GM23338 (cell line): ENCODE measurements around the gene PKNOX2.

ENCODE experiments used
- CREB1 ChIP-seq: fragments of 250-450 bp; sonication (Bioruptor Pico); IDR thresholded peaks from 2 replicates; pipeline ENCODE4 v1.5.0; 2020; ENCODE audit warnings: low read depth, mild to moderate bottlenecking, moderate library complexity
- CTCF ChIP-seq, 2 experiments: fragments of 200-600 bp in 1 of 2; sonication (generic) in 1 of 2; conservative IDR thresholded peaks; 2 replicates each; pipeline versions ENCODE4 v1.5.1 to v1.6.1; 2016 to 2017; ENCODE audit warnings: antibody characterized with exemption in 2 of 2, low read depth in 2 of 2, mild to moderate bottlenecking in 2 of 2, moderate library complexity in 1 of 2
- EZH2 ChIP-seq: fragments of 200-600 bp; sonication (generic); IDR thresholded peaks from one replicate; pipeline ENCODE4 v1.8.0; 2017; ENCODE audit warnings: antibody characterized with exemption, mild to moderate bottlenecking, low read depth; ENCODE audit not compliant: unreplicated experiment
- JUNB ChIP-seq: IDR thresholded peaks from one replicate; pipeline ENCODE4 v1.6.1; 2016; ENCODE audit warnings: antibody characterized with exemption; ENCODE audit not compliant: unreplicated experiment
- NANOG ChIP-seq: IDR thresholded peaks from 2 replicates; pipeline ENCODE4 v1.6.1; 2016; ENCODE audit warnings: antibody characterized with exemption, borderline replicate concordance
- POLR2AphosphoS5 ChIP-seq: IDR thresholded peaks from 2 replicates; pipeline ENCODE4 v1.6.1; 2016; ENCODE audit warnings: antibody characterized with exemption, low read depth
- REST ChIP-seq: IDR thresholded peaks from one replicate; pipeline ENCODE4 v1.6.1; 2018; ENCODE audit warnings: antibody characterized with exemption; ENCODE audit not compliant: unreplicated experiment
- STAT1 ChIP-seq: IDR thresholded peaks from one replicate; pipeline ENCODE4 v1.6.1; 2016; ENCODE audit warnings: antibody characterized with exemption; ENCODE audit not compliant: unreplicated experiment
- ZNF114 ChIP-seq: fragments of 250-450 bp; sonication (Bioruptor Pico); IDR thresholded peaks from 2 replicates; pipeline ENCODE4 v1.5.0; 2020; ENCODE audit warnings: mild to moderate bottlenecking, moderate library complexity
- ZNF331 ChIP-seq: fragments of 250-450 bp; sonication (Bioruptor Pico); IDR thresholded peaks from 2 replicates; pipeline ENCODE4 v1.5.0; 2020; ENCODE audit warnings: low read depth, mild to moderate bottlenecking, moderate library complexity

- TF ChIP-seq POLR2AphosphoS5 (peak; percentile 60; the same call in 1 of the 2 replicates), CTCF (conservative IDR thresholded peaks at IDR 0.05; ENCODE audit: low read depth in 2 of 2) (no peak), REST (no peak), NANOG (no peak), EZH2 (peak; percentile 16), ZNF331 (no peak), STAT1 (no peak), JUNB (no peak), CREB1 (CRISPR knock-in tag) (no peak), ZNF114 (CRISPR knock-in tag) (no peak)
These were observed 3.6 kb downstream of the PKNOX2 start for GRCh38 chr11:125167954-125168835.
